Astrocyte (in vitro differentiated cells and primary cell): ENCODE data around the gene CCDC102A. TPM values are rescaled to one million over a fixed set of nuclear protein-coding genes. Genes with fewer than 3 reads are reported as not detected.

Source experiments
- DNase-seq: peaks from one replicate; pipeline ENCODE4 v3.0.0-alpha.2; 2010; ENCODE audit warnings: low read depth
- FAIRE-seq: peaks from 2 replicates; lab custom pipeline; 2011; peaks lifted over from hg19 to GRCh38; lab: Jason Lieb, UNC
- H2AFZ ChIP-seq: 2 replicates; pipeline ENCODE4 v1.6.0; 2012; ENCODE audit warnings: low read depth, low read length, inconsistent platforms
- H3K27ac ChIP-seq: 2 replicates; pipeline ENCODE4 v1.5.1; 2011; ENCODE audit warnings: low read depth, low read length, inconsistent platforms
- H3K27me3 ChIP-seq: 2 replicates; pipeline ENCODE4 v1.6.0; 2011; ENCODE audit warnings: low read length, inconsistent platforms; ENCODE audit not compliant: insufficient read depth
- H3K36me3 ChIP-seq: 2 replicates; pipeline ENCODE4 v1.5.1; 2011; ENCODE audit warnings: low read length, inconsistent platforms; ENCODE audit not compliant: insufficient read depth
- H3K4me1 ChIP-seq: 2 replicates; pipeline ENCODE4 v1.5.1; 2011; ENCODE audit warnings: low read length, inconsistent platforms; ENCODE audit not compliant: insufficient read depth
- H3K4me2 ChIP-seq: 2 replicates; pipeline ENCODE4 v1.6.0; 2012; ENCODE audit warnings: low read length, inconsistent platforms
- H3K4me3 ChIP-seq: 2 replicates; pipeline ENCODE4 v1.5.1; 2011; ENCODE audit warnings: low read depth, mild to moderate bottlenecking, low read length, inconsistent platforms; ENCODE audit not compliant: insufficient read depth
- H3K79me2 ChIP-seq: 2 replicates; pipeline ENCODE4 v1.6.0; 2012; ENCODE audit warnings: mild to moderate bottlenecking, low read length, inconsistent platforms; ENCODE audit not compliant: insufficient read depth
- H3K9ac ChIP-seq: 2 replicates; pipeline ENCODE4 v1.6.0; 2012; ENCODE audit warnings: mild to moderate bottlenecking, low read length, inconsistent platforms
- H3K9me3 ChIP-seq: 2 replicates; pipeline ENCODE4 v1.5.1; 2012; ENCODE audit warnings: low read depth, mild to moderate bottlenecking, low read length, inconsistent platforms; ENCODE audit not compliant: insufficient read depth
- H4K20me1 ChIP-seq: 2 replicates; pipeline ENCODE4 v1.6.0; 2012; ENCODE audit warnings: low read length, inconsistent platforms; ENCODE audit not compliant: insufficient read depth
- H3K27ac Mint-ChIP-seq: one replicate; pipeline ENCODE4 v1.8.0; 2021; ENCODE audit warnings: mild to moderate bottlenecking, mixed read lengths; ENCODE audit not compliant: unreplicated experiment
- H3K27me3 Mint-ChIP-seq: one replicate; pipeline ENCODE4 v1.8.0; 2021; ENCODE audit warnings: low read depth, mixed read lengths; ENCODE audit not compliant: unreplicated experiment
- H3K36me3 Mint-ChIP-seq: one replicate; pipeline ENCODE4 v1.8.0; 2021; ENCODE audit warnings: low read depth, mixed read lengths; ENCODE audit not compliant: unreplicated experiment
- H3K4me1 Mint-ChIP-seq: one replicate; pipeline ENCODE4 v1.8.0; 2021; ENCODE audit warnings: low read depth, mixed read lengths; ENCODE audit not compliant: unreplicated experiment
- H3K4me3 Mint-ChIP-seq: one replicate; pipeline ENCODE4 v1.8.0; 2021; ENCODE audit warnings: mild to moderate bottlenecking, moderate library complexity, mixed read lengths; ENCODE audit not compliant: unreplicated experiment
- H3K9me3 Mint-ChIP-seq: one replicate; pipeline ENCODE4 v1.8.0; 2021; ENCODE audit warnings: mild to moderate bottlenecking, mixed read lengths; ENCODE audit not compliant: unreplicated experiment
- EZH2 ChIP-seq: IDR thresholded peaks from 2 replicates; pipeline ENCODE4 v1.6.1; 2012; ENCODE audit warnings: mild to moderate bottlenecking, low read length, inconsistent platforms; ENCODE audit not compliant: insufficient read depth
- total RNA-seq: library from RNA; stranded (reverse); gene quantifications from 2 replicates; pipeline ENCODE4 v1.2.1, GENCODE V29; 2021
- TF ChIP-seq, protein P1 (sequence below): IDR thresholded peaks from 2 replicates; pipeline ENCODE4 v1.5.1; 2011; ENCODE audit warnings: low read depth, mild to moderate bottlenecking, inconsistent platforms, low read length, moderate library complexity; ENCODE audit not compliant: insufficient read depth

CCDC102A gene
- total RNA-seq, 1 donor from 2014 or later: 8.8 TPM

DNA sequence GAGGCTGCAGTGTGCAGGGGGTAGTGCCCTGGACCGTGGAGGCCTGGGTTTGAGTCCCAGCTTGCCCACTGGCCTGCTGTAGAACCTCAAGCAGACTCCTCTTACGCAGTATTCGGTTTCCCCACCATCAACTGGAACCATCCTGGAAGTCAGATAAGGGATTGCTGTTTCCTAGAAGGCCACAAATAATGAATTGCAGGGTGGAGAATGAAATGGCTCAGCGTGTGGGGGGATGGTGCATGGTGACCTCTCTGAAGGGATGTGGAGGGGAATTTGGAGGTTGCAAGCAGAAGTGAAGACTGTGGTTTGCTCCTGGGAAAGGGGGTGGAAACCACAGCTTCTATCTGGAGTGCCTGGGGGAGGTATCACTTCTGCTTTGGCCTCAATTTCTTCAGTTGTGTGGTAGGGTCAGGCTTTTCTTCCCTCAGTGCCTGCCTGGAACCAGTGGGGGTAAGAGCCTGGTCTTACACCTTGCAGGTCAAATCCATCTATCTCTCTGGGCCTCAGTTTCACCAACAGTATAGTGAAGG is 7.8 kb upstream of the CCDC102A start:
- Histone ChIP-seq H3K4me1 (no peaks in the 10 kb centered on the region), H3K79me2 (no peaks in the 10 kb centered on the region), H3K27ac (no peak overlapping the region), H3K9me3 (no peaks in the 10 kb centered on the region), H3K4me3 (no peak overlapping the region), H2AFZ (no peak overlapping the region), H3K9ac (no peak overlapping the region), H3K27me3 (peaks cover 8% of the 10 kb centered on the region), H3K36me3 (no peaks in the 10 kb centered on the region), H3K4me2 (no peak overlapping the region), H4K20me1 (no peaks in the 10 kb centered on the region)
- peaks cover 8% of the 10 kb centered on the region for H3K9me3 Mint-ChIP-seq
- peaks cover 12% of the 10 kb centered on the region for H3K4me1 Mint-ChIP-seq
- TF ChIP-seq, protein P1, sequence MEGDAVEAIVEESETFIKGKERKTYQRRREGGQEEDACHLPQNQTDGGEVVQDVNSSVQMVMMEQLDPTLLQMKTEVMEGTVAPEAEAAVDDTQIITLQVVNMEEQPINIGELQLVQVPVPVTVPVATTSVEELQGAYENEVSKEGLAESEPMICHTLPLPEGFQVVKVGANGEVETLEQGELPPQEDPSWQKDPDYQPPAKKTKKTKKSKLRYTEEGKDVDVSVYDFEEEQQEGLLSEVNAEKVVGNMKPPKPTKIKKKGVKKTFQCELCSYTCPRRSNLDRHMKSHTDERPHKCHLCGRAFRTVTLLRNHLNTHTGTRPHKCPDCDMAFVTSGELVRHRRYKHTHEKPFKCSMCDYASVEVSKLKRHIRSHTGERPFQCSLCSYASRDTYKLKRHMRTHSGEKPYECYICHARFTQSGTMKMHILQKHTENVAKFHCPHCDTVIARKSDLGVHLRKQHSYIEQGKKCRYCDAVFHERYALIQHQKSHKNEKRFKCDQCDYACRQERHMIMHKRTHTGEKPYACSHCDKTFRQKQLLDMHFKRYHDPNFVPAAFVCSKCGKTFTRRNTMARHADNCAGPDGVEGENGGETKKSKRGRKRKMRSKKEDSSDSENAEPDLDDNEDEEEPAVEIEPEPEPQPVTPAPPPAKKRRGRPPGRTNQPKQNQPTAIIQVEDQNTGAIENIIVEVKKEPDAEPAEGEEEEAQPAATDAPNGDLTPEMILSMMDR: no peak
- no peak for TF ChIP-seq EZH2
- H3K36me3 Mint-ChIP-seq: no peaks in the 10 kb centered on the region
- peaks cover 31% of the 10 kb centered on the region for H3K27me3 Mint-ChIP-seq
- H3K27ac Mint-ChIP-seq: no peak overlapping the region
- no peak for FAIRE-seq
- H3K4me3 Mint-ChIP-seq: no peak overlapping the region
- DNase-seq: peak; percentile 33

DNA sequence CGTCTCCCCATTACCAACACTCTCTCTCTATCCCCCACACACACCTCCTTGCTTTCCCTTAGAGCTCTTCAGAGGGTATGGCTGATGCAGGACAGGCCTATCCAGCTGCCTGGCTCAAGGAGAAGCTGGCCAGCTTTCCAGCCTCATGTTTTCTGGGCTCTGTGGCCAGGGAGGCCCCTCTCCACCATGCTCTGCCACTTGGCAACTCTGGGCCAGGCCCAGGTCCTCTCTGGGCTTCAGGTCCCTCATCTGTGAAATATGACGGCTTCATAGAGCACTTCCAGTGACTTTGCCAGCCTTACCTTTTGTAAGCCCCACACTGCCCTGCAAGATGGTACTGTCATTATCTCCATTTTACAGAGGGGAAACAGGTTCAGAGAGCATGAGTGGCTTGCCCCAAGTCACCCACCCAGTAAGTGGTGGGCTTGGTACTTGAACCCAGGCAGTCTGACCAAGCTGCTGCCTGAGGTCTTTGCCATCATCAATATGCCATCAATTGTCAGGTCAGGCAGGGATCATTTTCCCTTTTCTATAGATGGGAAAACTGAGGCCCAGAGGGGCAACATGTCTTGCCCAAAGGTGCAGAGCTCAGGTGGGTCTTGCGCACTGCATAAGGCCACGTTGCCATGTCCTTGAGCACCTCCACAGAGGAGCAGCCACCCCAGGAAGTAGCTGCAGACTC is 5.5 kb upstream of the CCDC102A start:
- FAIRE-seq: no peak

More for the DNA sequence above, 5.5 kb upstream of the CCDC102A start:
- Mint-ChIP-seq H3K4me1 (peaks cover 12% of the 10 kb centered on the region), H3K27me3 (peaks cover 35% of the 10 kb centered on the region), H3K36me3 (no peaks in the 10 kb centered on the region), H3K4me3 (no peak overlapping the region), H3K27ac (no peak overlapping the region), H3K9me3 (no peaks in the 10 kb centered on the region)
- no peak overlapping the region for H3K9ac ChIP-seq
- no peak overlapping the region for H2AFZ ChIP-seq
- H3K4me1 ChIP-seq: peaks cover 3% of the 10 kb centered on the region
- H3K4me2 ChIP-seq: no peak overlapping the region
- H3K4me3 ChIP-seq: no peak overlapping the region
- H3K36me3 ChIP-seq: no peaks in the 10 kb centered on the region
- DNase-seq: no peak
- TF ChIP-seq EZH2: no peak
- TF ChIP-seq, protein P1: no peak
- no peaks in the 10 kb centered on the region for H3K79me2 ChIP-seq
- peaks cover 12% of the 10 kb centered on the region for H3K27me3 ChIP-seq
- no peak overlapping the region for H3K27ac ChIP-seq
- H4K20me1 ChIP-seq: no peaks in the 10 kb centered on the region
- no peaks in the 10 kb centered on the region for H3K9me3 ChIP-seq
